Motor neuron (in vitro differentiated cells): ENCODE data around the gene FOXK1. TPM values are rescaled to one million over a fixed set of nuclear protein-coding genes. Genes with fewer than 3 reads are reported as not detected.
"Not testable (repeated sequence)": the region's sequence is repeated elsewhere in the genome, so short reads cannot be mapped to it uniquely, and the experiment has no call there.

Experiments used
- ATAC-seq, 8 experiments: fragments of 200-7000 bp; cut with Tn5 transposase; replicated peaks in 6 of 8; 2 replicates each; pipeline ENCODE4 v1.8.0; 2021; ENCODE audit warnings: mild to moderate bottlenecking in 8 of 8, moderate library complexity in 8 of 8
- H3K27ac ChIP-seq, 2 donors: fragments of 250-450 bp; sonication (Bioruptor Pico); 2 replicates each; pipeline ENCODE4 v1.9.0; 2021; ENCODE audit warnings: antibody characterized with exemption in 2 of 2, mild to moderate bottlenecking in 2 of 2, moderate library complexity in 1 of 2
- H3K4me1 ChIP-seq, 2 donors: fragments of 250-450 bp; sonication (Bioruptor Pico); replicated peaks in 1 of 2; 2 replicates each; pipeline ENCODE4 v1.6.1; 2021; ENCODE audit warnings: antibody characterized with exemption in 2 of 2, mild to moderate bottlenecking in 2 of 2, moderate library complexity in 1 of 2
- H3K4me3 ChIP-seq, 5 donors: fragments of 250-450 bp; sonication (Bioruptor Pico); 2 replicates each; pipeline ENCODE4 v1.9.0; 2021; ENCODE audit warnings: antibody characterized with exemption in 5 of 5, mild to moderate bottlenecking in 5 of 5, moderate library complexity in 4 of 5
- WGBS, 10 experiments: fragments of 450-650 bp; shearing (Covaris generic); methylation state at CpG; one replicate each; pipeline ENCODE4 v1.0.0; 2022; 5-methylcytosine and 5-hydroxymethylcytosine counted together
- in situ Hi-C, 9 experiments: fragments of 400-800 bp; cut with MboI; loops; one replicate each; pipeline ENCODE4 v1.15.0; 2021; ENCODE audit warnings: low sequenced_read_pairs in 9 of 9, low pct_unique_long_range_greater_than_20kb in 2 of 9; ENCODE audit not compliant: unreplicated experiment in 9 of 9
- total RNA-seq, 8 experiments: library from RNA; unstranded; fragments of 300-600 nt; gene quantifications; 2 replicates each; pipeline versions ENCODE4 v1.2.3 to v1.2.4, GENCODE V29; 2022

FOXK1 gene
- total RNA-seq, 8 experiments from 2014 or later = 14.8 to 61.7 (median 24.5) TPM

- in situ Hi-C loops = loop anchor here in 2 of 9 experiments (10.0 to 25.0 kb wide), 2 partner anchors 292 to 295 kb away; no protein-coding TSS in a partner anchor
- WGBS, 10 experiments = 20 to 100% (median 32%) methylated on average over 1 to 14 of the region's 47 CpGs; no CpG with 5 or more reads in 6 of the 10 experiments
- Histone ChIP-seq H3K4me3 (peak overlapping the region; percentile 2 to 32 (median 23)), H3K27ac (peak overlapping the region; percentile 21 to 53), H3K4me1 (peaks cover 4 to 8% of the 10 kb centered on the region in 2 donors)
- ATAC-seq = peak in 7 of 8 experiments; percentile 51 to 70 (median 63)
Measured at GRCh38 chr7:4792537-4793126, 110.5 kb downstream of the FOXK1 start.

- not testable (repeated sequence) for H3K4me3 ChIP-seq, H3K27ac ChIP-seq, ATAC-seq, H3K4me1 ChIP-seq
- WGBS, 10 experiments = 89 to 93% (median 91%) methylated on average over 3 to 18 of the region's 30 CpGs; no CpG with 5 or more reads in 7 of the 10 experiments
- in situ Hi-C loops = loop anchor here in 2 of 9 experiments (10.0 to 25.0 kb wide), 2 partner anchors 291 to 294 kb away; no protein-coding TSS in a partner anchor
Measured at GRCh38 chr7:4793385-4793993, 111.4 kb downstream of the FOXK1 start.

GRCh38 chr7:4794171-4794570 is 112.1 kb downstream of the FOXK1 start:
- ATAC-seq = not testable (repeated sequence)
- in situ Hi-C loops = loop anchor here in 2 of 9 experiments (10.0 to 25.0 kb wide), 2 partner anchors 291 to 293 kb away; no protein-coding TSS in a partner anchor
- WGBS, 10 experiments = 80 to 96% (median 90%) methylated on average over 3 to 8 of the region's 14 CpGs; no CpG with 5 or more reads in 7 of the 10 experiments

GRCh38 chr7:4794591-4795350 is 112.7 kb downstream of the FOXK1 start:
- H3K27ac ChIP-seq = no peak overlapping the region
- ATAC-seq = peak in 1 of 8 experiments; percentile 42
- 71 to 100% (median 86%) methylated on average over 2 to 18 of the region's 24 CpGs for WGBS, 10 experiments

More at GRCh38 chr7:4794171-4794570, 112.1 kb downstream of the FOXK1 start:
- not testable (repeated sequence) for H3K4me3 ChIP-seq, H3K4me1 ChIP-seq, H3K27ac ChIP-seq

GRCh38 chr7:4796453-4796852 is 114.4 kb downstream of the FOXK1 start:
- H3K4me1 ChIP-seq = peaks cover 13 to 17% of the 10 kb centered on the region in 2 donors
- H3K4me3 ChIP-seq = no peak overlapping the region
- ATAC-seq = no peak
- 13 to 100% (median 89%) methylated on average over 1 to 8 of the region's 9 CpGs; no CpG with 5 or more reads in 2 of the 10 experiments for WGBS, 10 experiments
- H3K27ac ChIP-seq = no peak overlapping the region
- in situ Hi-C loops = loop anchor here in 2 of 9 experiments (10.0 to 25.0 kb wide), 2 partner anchors 288 to 291 kb away; no protein-coding TSS in a partner anchor

More at GRCh38 chr7:4794591-4795350, 112.7 kb downstream of the FOXK1 start:
- Histone ChIP-seq H3K4me1 (peaks cover 8 to 13% of the 10 kb centered on the region in 2 donors), H3K4me3 (no peak overlapping the region)
- in situ Hi-C loops = loop anchor here in 2 of 9 experiments (10.0 to 25.0 kb wide), 2 partner anchors 290 to 293 kb away; no protein-coding TSS in a partner anchor

- in situ Hi-C loops = loop anchor here in 2 of 9 experiments (10.0 to 25.0 kb wide), 2 partner anchors 287 to 289 kb away; no protein-coding TSS in a partner anchor
- Histone ChIP-seq H3K4me3 (no peak overlapping the region), H3K27ac (no peak overlapping the region), H3K4me1 (peaks cover 9% of the 10 kb centered on the region in 2 donors)
- 13 to 100% (median 47%) methylated on average over 2 to 16 of the region's 37 CpGs; no CpG with 5 or more reads in 1 of the 10 experiments for WGBS, 10 experiments
- ATAC-seq = peak; percentile 11 to 79 (median 56)
Measured at GRCh38 chr7:4797858-4798705, 116.0 kb downstream of the FOXK1 start.

GRCh38 chr7:4798706-4799235 is 116.7 kb downstream of the FOXK1 start:
- Histone ChIP-seq H3K4me1 (peaks cover 9% of the 10 kb centered on the region in 2 donors), H3K27ac (no peak overlapping the region), H3K4me3 (no peak overlapping the region)
- in situ Hi-C loops = loop anchor here in 2 of 9 experiments (10.0 to 25.0 kb wide), 2 partner anchors 286 to 289 kb away; no protein-coding TSS in a partner anchor
- peak in 1 of 8 experiments; percentile 0 for ATAC-seq
- WGBS, 10 experiments = 60 to 100% (median 86%) methylated on average over 4 to 10 of the region's 15 CpGs; no CpG with 5 or more reads in 7 of the 10 experiments

- Histone ChIP-seq H3K4me3 (no peak overlapping the region), H3K4me1 (peaks cover 9% of the 10 kb centered on the region in 2 donors), H3K27ac (peak overlapping the region in 1 of 2 donors; percentile 47)
- peak; percentile 27 to 83 (median 77) for ATAC-seq
- in situ Hi-C loops = loop anchor here in 3 of 9 experiments (10.0 to 25.0 kb wide), 2 partner anchors 285 to 288 kb away; no protein-coding TSS in a partner anchor
- WGBS, 10 experiments = 30 to 60% methylated on average over 1 to 4 of the region's 39 CpGs; no CpG with 5 or more reads in 8 of the 10 experiments
Measured at GRCh38 chr7:4799508-4800268, 117.6 kb downstream of the FOXK1 start.

- H3K4me3 ChIP-seq = no peak overlapping the region
- peak overlapping the region in 1 of 2 donors; percentile 47 for H3K27ac ChIP-seq
- H3K4me1 ChIP-seq = peaks cover 9% of the 10 kb centered on the region in 2 donors
- ATAC-seq = peak in 2 of 8 experiments; percentile 8 to 19
- in situ Hi-C loops = loop anchor here in 1 of 9 experiments (25.0 kb wide), 1 partner anchor 287 kb away; no protein-coding TSS in a partner anchor
- 0% methylated on average over 2 of the region's 10 CpGs; no CpG with 5 or more reads in 9 of the 10 experiments for WGBS, 10 experiments
Measured at GRCh38 chr7:4800487-4800886, 118.4 kb downstream of the FOXK1 start.

- H3K4me3 ChIP-seq = no peak overlapping the region
- WGBS, 10 experiments = 80 to 89% methylated on average over 1 to 3 of the region's 27 CpGs; no CpG with 5 or more reads in 8 of the 10 experiments
- H3K27ac ChIP-seq = no peak overlapping the region
- ATAC-seq = peak in 1 of 8 experiments; percentile 3
- peaks cover 9% of the 10 kb centered on the region in 2 donors for H3K4me1 ChIP-seq
- in situ Hi-C loops = loop anchor here in 1 of 9 experiments (25.0 kb wide), 1 partner anchor 286 kb away; no protein-coding TSS in a partner anchor
Measured at GRCh38 chr7:4800926-4801838, 119.1 kb downstream of the FOXK1 start.
